AG09309 (cell line): ENCODE results near the gene AHRR.

Experiments used
- DNase-seq: peaks from one replicate; pipeline ENCODE4 v3.0.0-alpha.2; 2010; ENCODE audit warnings: low read depth
- H3K4me3 ChIP-seq: 2 replicates; pipeline ENCODE4 v1.5.1; 2011; ENCODE audit warnings: mild to moderate bottlenecking, low read depth, low read length, moderate library complexity; ENCODE audit not compliant: control insufficient read depth
- TF ChIP-seq, protein P1 (sequence below): IDR thresholded peaks from 2 replicates; pipeline ENCODE4 v1.5.1; 2011; ENCODE audit warnings: mild to moderate bottlenecking, low read depth, low read length, inconsistent platforms; ENCODE audit not compliant: insufficient read depth, control insufficient read depth; ENCODE audit errors: missing control alignments

Gene AHRR

DNA sequence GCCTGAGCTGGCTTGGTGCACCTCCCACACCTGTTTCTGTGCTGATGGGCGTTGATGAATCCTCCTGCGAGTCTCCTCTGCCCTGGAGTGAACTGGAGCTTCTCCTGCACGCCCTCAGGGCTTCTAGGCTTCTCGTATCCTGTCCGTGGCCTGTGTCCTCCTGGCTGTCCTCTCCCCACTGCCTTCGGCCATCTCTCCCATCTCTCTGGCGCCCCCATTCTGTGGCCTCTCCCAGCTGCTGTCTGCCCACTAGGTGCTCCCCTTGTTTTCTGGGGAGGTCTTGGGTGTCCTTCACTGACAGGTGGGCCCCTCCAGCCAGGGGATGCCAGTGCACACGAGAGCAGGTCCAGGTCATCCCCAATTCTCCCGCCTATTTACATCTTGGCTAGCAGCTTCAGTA lies 28.8 kb downstream of the AHRR start:
- no peak for DNase-seq
- TF ChIP-seq, protein P1, sequence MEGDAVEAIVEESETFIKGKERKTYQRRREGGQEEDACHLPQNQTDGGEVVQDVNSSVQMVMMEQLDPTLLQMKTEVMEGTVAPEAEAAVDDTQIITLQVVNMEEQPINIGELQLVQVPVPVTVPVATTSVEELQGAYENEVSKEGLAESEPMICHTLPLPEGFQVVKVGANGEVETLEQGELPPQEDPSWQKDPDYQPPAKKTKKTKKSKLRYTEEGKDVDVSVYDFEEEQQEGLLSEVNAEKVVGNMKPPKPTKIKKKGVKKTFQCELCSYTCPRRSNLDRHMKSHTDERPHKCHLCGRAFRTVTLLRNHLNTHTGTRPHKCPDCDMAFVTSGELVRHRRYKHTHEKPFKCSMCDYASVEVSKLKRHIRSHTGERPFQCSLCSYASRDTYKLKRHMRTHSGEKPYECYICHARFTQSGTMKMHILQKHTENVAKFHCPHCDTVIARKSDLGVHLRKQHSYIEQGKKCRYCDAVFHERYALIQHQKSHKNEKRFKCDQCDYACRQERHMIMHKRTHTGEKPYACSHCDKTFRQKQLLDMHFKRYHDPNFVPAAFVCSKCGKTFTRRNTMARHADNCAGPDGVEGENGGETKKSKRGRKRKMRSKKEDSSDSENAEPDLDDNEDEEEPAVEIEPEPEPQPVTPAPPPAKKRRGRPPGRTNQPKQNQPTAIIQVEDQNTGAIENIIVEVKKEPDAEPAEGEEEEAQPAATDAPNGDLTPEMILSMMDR: no peak

DNA sequence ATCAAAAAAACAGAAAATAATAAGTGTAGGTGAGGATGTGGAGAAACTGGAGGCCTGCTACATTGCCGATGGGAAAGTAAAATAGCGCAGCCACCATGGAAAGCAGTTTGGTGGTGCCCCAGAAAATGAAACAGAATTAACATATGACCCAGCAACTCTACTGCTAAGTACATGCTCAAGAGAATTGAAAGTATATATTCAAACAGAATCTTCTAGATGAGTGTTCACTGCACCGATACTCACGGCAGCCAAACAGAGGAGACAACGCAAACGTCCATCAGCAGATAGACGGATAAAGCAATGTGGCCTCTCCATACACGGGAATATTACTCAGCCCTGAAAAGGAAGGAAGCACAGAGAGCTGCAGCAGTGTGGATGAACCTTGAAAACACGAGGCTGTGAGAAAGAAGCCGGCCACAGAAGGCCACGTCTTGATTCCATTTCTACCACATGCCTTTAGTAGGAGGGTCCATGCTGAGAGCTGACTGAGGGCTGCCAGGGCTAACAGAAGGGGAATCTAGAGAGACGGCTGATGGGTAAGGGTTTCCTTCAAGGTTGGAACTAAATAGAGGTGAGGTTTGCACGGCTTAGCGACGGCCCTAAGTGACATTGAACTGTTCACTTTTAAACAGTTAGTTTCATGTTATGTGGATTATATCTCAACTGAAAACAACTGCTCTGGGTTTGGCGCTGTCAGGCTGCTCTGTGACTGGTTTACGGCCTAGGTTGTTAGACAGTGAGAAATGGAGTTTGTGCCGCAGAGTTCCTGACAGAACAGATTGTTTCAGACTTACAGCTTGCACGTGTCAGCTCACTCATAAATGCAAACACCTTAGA lies 29.8 kb downstream of the AHRR start:
- no peak overlapping the region for H3K4me3 ChIP-seq
- TF ChIP-seq, protein P1: no peak
- no peak for DNase-seq

More for the DNA sequence above, 28.8 kb downstream of the AHRR start:
- no peak overlapping the region for H3K4me3 ChIP-seq

DNA sequence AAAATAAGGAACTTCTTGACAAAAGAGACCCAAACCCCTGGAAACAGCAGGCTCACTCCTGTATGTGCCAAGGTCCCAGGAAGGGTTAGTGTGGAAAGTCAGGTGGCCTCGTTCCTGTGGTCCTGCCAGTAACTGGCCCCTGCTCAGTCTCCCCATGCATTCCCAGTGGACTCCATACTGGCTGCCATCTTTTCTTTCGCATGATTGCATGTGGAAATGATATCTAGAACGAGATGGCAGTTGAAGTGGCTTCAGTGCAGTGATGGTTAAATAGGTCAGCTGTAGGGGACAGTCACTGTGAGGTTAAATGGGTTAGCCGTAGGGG lies 30.4 kb downstream of the AHRR start:
- no peak overlapping the region for H3K4me3 ChIP-seq
- DNase-seq: no peak
- TF ChIP-seq, protein P1: no peak

DNA sequence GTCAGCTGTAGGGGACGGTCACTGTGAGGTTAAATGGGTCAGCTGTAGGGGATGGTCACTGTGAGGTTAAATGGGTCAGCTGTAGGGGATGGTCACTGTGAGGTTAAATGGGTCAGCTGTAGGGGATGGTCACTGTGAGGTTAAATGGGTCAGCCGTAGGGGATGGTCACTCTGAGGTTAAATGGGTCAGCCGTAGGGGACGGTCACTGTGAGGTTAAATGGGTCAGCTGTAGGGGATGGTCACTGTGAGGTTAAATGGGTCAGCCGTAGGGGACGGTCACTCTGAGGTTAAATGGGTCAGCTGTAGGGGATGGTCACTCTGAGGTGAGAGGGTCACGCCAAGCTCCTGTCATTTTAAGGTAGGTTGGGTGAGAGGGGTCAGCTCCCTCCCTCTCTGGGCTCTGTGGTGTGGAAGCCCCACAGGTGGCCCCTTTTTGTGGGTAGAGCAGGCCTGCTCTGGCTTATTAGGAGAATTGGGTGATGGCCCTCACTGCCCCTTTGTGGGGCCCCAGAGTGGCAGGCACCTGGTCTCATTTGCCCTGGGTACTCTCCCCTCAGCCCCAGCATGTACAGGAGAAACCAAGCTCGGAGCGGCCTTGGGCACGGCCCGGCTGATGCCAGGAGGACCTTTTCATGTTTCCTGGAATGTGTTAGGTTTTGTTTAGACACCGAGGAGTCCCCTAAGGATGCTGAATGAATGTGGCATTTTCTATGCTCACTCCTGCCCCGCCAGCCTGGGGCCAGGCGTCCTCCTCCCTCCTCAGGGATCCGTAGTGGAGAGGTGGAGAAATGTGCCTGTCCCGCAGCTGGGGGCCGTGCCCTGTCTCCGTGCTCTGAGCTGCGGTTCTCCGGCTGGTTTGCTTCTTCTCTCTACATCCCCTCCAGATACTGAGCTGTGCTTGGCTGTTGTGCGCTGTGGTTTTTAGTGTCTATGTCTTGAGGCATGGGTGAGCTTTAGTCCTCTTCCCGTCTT lies 31.4 kb downstream of the AHRR start:
- TF ChIP-seq, protein P1: no peak
- no peak for DNase-seq
- no peak overlapping the region for H3K4me3 ChIP-seq

DNA sequence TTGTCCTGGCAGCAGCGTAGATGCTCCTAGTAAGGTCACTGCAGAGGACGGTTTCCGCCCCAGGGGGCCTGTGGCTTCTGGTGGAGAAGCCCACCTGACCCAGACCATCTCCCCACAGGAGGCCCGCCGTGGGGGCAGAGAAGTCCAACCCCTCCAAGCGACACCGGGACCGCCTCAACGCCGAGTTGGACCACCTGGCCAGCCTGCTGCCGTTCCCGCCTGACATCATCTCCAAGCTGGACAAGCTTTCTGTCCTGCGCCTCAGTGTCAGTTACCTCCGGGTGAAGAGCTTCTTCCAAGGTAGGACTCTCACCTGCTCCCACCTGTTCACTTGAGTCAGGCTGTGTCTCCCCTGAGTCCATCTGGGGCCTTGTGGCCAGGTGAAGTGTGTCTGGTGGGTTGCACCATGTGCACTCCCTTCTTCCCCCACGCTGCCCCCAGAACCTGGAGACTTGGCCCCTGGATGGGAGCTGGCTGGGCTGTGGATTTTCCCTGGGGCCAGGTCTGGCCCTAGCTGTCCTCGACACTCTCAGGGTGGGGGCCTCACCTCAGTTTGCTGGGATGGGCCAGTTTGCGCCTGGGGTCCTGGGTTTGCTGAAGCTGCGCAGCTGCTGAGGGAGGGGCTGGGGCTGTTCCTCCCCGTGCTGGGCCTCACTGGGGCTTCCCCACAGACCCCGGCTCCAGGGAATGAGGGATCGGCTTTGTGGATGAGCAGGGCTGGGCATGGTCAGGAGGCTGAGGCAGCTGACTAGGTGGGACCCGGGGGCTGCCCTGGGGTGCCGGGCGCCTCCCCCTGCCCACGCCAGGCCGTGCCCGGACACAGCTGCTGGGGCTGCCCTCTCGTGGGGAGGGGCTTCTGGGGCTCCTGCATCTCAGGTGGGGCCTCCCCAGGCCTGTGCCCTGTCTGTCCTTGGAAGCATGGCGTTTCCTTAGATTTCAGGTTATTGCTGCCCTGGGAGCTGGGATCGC lies 32.4 kb downstream of the AHRR start:
- TF ChIP-seq, protein P1: no peak
- H3K4me3 ChIP-seq: no peak overlapping the region
- DNase-seq: no peak
